ACC112 (cell line): ENCODE results near the gene GH2.
A peak's percentile ranks its signal among the peaks of the same experiment; 100 is the strongest.
"Not testable (repeated sequence)": the region's sequence is repeated elsewhere in the genome, so short reads cannot be mapped to it uniquely, and the experiment has no call there.

ENCODE experiments used
- H2AFZ ChIP-seq: fragments of 200-600 bp; sonication (generic); one replicate; pipeline ENCODE4 v1.6.0; 2017; ENCODE audit warnings: antibody characterized with exemption, low read length; ENCODE audit not compliant: unreplicated experiment
- H3K27ac ChIP-seq: fragments of 200-600 bp; sonication (generic); 2 replicates; pipeline ENCODE4 v1.5.1; 2014; ENCODE audit warnings: low read depth, mild to moderate bottlenecking, antibody characterized with exemption, low read length, moderate library complexity
- H3K27me3 ChIP-seq: fragments of 200-600 bp; sonication (generic); 2 replicates; pipeline ENCODE4 v1.6.1; 2014; ENCODE audit warnings: mild to moderate bottlenecking, antibody characterized with exemption, low read length, moderate library complexity, mixed read lengths; ENCODE audit not compliant: insufficient read depth
- H3K36me3 ChIP-seq: fragments of 200-600 bp; sonication (generic); 2 replicates; pipeline ENCODE4 v1.6.1; 2016; ENCODE audit warnings: mild to moderate bottlenecking, antibody characterized with exemption, low read length, moderate library complexity, mixed read lengths; ENCODE audit not compliant: insufficient read depth
- H3K4me1 ChIP-seq: fragments of 200-600 bp; sonication (generic); one replicate; pipeline ENCODE4 v1.6.1; 2016; ENCODE audit warnings: low read length, mixed read lengths; ENCODE audit not compliant: insufficient read depth, unreplicated experiment, control insufficient read depth
- H3K4me3 ChIP-seq: fragments of 200-600 bp; sonication (generic); 2 replicates; pipeline ENCODE4 v1.5.1; 2014; ENCODE audit warnings: mild to moderate bottlenecking, low read depth, low read length
- H3K79me2 ChIP-seq: fragments of 200-600 bp; sonication (generic); one replicate; pipeline ENCODE4 v1.6.0; 2016; ENCODE audit warnings: low read length; ENCODE audit not compliant: control insufficient read depth, unreplicated experiment, insufficient read depth

GH2 gene

DNA sequence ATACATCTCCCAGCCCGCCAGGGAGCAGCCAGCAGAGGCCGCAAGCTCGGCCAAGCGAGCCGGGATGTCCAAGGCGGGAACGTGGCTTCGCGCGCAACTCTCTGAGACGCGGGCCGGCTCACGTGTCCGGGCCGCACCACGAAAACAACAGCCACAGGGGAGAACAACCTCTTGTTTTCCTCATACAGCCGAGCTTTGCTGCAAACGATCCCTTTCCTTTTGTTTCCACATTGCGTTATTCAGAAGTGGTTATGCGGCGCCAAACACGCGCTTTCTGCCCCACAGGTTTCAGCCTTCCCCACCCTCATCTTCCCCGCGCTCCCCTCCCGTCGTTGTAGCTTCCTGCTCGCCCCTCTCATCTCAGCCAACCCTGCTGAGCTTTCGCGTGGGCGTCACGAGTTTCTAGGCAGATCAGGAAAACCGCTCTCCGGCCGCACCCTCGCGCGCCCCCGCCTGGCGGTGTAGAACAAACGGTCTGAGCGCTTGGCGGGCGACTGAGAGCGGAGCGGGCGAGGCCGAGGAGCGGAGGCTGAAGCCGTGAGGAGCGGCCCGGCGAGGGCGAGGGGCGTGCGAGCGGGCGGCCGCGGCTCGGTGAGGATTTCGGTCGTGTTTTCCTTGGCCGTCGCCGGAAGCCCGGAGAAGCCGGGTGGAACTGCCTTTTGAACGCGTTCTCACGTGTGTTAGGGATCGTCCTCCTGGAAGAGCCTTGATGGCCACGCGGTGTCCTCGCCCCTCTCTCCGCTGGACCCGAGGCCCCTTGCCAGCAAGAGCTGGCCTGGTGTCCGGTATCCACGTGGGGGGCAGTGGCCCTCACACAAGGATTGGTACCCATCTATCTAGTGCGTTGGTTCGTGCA lies 32.7 kb downstream of the GH2 start:
- H3K79me2 ChIP-seq: no peaks in the 10 kb centered on the region
- peak overlapping the region; percentile 82 for H2AFZ ChIP-seq
- H3K4me1 ChIP-seq: peaks cover 5% of the 10 kb centered on the region
- H3K27me3 ChIP-seq: no peaks in the 10 kb centered on the region
- H3K27ac ChIP-seq: peak overlapping the region; percentile 51; the same call in 1 of the 2 replicates
- H3K36me3 ChIP-seq: no peaks in the 10 kb centered on the region
- peak overlapping the region; percentile 71 for H3K4me3 ChIP-seq

DNA sequence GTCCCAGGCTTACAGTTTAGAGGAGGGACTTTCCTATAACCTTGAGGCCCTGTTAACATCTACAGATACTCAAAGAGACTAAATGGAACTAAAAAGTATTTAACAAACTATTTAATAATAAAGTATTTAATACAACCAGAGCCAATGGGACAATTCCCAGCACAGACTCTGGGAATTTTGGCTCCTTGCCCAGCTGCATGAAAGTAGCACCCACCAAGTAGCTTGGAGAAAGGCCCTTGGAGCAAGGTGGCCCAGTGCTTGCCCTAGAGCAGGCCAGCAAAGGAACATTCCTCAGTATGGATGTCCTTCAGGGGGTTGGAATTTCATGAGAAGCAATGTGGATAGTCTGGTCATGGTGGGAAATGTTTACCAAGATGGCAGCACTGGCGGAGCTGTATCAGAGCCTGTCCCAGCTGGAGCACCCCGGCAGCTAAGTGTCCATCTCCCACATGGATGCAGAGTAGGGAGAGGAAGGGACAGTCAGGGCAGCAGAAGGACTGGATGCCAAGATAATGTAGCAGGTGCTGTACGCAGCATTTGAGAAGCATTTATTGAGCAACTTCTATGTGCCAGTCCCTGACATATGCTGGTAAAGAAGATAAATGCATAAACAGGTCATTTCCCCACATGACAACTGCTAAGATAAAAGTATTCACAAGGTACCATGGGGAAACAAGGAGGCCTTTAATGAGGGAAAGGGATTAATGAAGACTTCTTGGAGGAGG lies 34.1 kb downstream of the GH2 start:
- peaks cover 10% of the 10 kb centered on the region for H3K4me1 ChIP-seq
- no peak overlapping the region for H3K4me3 ChIP-seq
- H3K27ac ChIP-seq: no peak overlapping the region
- no peak overlapping the region for H2AFZ ChIP-seq
- H3K36me3 ChIP-seq: no peaks in the 10 kb centered on the region
- H3K27me3 ChIP-seq: no peaks in the 10 kb centered on the region
- H3K79me2 ChIP-seq: no peaks in the 10 kb centered on the region

GRCh38 chr17:63845509-63845908 lies 36.2 kb downstream of the GH2 start:
- H3K36me3 ChIP-seq: no peaks in the 10 kb centered on the region
- no peaks in the 10 kb centered on the region for H3K27me3 ChIP-seq
- H3K4me3 ChIP-seq: no peak overlapping the region
- H2AFZ ChIP-seq: no peak overlapping the region
- peaks cover 18% of the 10 kb centered on the region for H3K79me2 ChIP-seq
- peaks cover 19% of the 10 kb centered on the region for H3K4me1 ChIP-seq
- H3K27ac ChIP-seq: no peak overlapping the region

GRCh38 chr17:63843910-63844677 lies 37.6 kb downstream of the GH2 start:
- no peaks in the 10 kb centered on the region for H3K27me3 ChIP-seq
- peaks cover 30% of the 10 kb centered on the region for H3K79me2 ChIP-seq
- peak overlapping the region; percentile 85 for H3K4me3 ChIP-seq
- no peaks in the 10 kb centered on the region for H3K36me3 ChIP-seq
- peak overlapping the region; percentile 46 for H2AFZ ChIP-seq
- H3K27ac ChIP-seq: peak overlapping the region; percentile 75
- peaks cover 33% of the 10 kb centered on the region for H3K4me1 ChIP-seq

GRCh38 chr17:63843387-63843888 lies 38.3 kb downstream of the GH2 start:
- peak overlapping the region; percentile 85 for H3K4me3 ChIP-seq
- H3K27ac ChIP-seq: peak overlapping the region; percentile 75
- peaks cover 40% of the 10 kb centered on the region for H3K4me1 ChIP-seq

DNA sequence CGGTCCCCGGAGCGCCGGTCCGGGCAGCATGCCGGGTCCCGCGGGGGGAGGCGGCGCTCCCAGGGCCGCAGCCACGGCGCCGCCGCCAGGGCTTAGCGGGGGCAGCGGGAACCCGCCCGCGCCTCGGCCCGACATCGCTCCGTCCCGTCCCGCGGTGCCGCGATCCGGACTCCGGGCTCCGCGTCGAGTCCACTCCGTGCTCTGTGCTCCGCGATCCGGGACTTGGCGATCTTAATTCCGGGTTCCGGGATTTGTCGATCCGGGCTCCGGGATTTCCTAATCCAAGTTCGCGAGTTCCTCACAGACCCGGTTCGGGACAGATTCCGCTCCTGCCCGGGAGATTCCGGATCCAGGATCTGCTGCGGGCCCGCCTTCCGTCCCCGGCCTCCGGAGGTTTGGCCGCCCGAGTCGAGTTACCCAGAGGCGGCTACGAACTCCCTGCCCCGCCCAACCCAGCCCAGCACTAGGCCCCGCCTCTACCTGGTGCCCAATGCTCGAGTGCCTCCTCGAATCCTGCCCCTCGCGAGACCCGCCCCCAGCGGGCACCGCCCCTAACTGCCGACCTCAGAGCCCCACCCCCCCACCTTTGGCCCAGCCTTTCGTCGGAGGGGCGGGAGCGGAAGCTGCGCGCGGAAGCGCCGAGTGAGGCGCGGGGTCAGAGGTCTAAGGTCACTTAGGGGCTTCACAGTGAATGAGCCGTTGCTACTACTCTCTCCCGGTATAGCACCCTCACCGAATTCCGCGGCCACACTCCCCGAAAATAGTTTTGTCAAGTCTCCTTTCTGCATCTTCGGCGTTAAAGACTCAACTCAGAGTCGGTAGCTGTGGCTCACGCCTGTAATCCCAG lies 39.0 kb downstream of the GH2 start, which contains the start of gene SMARCD2:
TSS of gene SMARCD2 (minus strand) at position 146 of the 847 bp plus-strand sequence. CDS start at position 135, 11 bp downstream.
- Histone ChIP-seq H2AFZ (peak within 1 kb of the TSS; percentile 57), H3K27ac (peak within 1 kb of the TSS; percentile 77), H3K4me1 (peaks cover 46% of the 10 kb centered on the region), H3K79me2 (peaks cover 37% of the 10 kb centered on the region), H3K4me3 (peak within 1 kb of the TSS; percentile 85), H3K36me3 (no peaks in the 10 kb centered on the region), H3K27me3 (no peaks in the 10 kb centered on the region)

More at GRCh38 chr17:63843387-63843888, 38.3 kb downstream of the GH2 start:
- Histone ChIP-seq H2AFZ (peak overlapping the region; percentile 57), H3K79me2 (peaks cover 30% of the 10 kb centered on the region)
- H3K27me3 ChIP-seq, H3K36me3 ChIP-seq: not testable (repeated sequence)

- Histone ChIP-seq H3K4me1 (peaks cover 47% of the 10 kb centered on the region), H3K36me3 (no peaks in the 10 kb centered on the region), H3K4me3 (peak overlapping the region; percentile 85), H3K27me3 (no peaks in the 10 kb centered on the region), H3K79me2 (peaks cover 43% of the 10 kb centered on the region), H3K27ac (peak overlapping the region; percentile 77), H2AFZ (peak overlapping the region; percentile 31)
These were observed 39.6 kb downstream of the GH2 start for GRCh38 chr17:63842173-63842539.

DNA sequence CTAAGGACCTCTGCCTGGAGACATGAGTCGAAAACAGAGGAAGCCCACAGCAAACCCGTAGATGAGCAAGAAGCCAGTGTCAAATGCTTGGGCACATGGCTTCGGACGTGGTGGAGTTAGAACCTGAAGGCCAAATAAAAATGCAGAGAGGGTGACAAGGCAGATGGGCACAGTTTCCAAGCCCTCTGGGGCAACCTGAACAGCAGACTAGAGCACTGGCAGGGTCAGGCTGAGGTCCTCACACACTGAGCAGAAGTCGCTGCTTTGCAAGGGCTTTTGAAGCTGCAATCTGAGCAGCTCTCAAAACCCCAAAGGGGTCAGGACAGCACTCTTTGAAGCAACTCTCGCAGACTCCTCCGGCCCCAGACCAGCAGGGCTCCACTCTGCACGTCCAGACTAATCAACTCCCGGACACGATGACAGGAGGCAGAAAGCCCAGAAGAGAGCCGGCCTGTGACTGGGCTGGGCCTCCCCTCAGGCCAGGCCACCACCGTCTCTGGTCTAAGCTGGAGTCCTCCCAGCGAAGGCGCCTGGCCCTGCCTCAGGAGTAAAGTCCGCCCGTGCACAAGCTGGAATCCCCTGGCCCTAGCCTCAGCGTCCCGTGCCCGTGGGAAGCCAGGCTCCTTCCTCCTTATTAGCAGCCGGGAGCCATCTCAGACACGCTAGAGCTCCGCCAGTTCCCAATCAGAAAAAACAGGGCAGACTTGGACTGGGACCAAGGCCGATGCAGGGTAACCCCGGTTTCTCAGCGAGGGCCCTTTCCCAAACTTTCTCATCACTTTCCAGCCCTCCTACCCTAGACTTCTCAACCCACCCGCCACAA lies 40.2 kb downstream of the GH2 start:
- Histone ChIP-seq H3K27me3 (no peaks in the 10 kb centered on the region), H3K27ac (peak overlapping the region; percentile 77), H3K36me3 (no peaks in the 10 kb centered on the region), H3K4me3 (peak overlapping the region; percentile 85), H3K4me1 (peaks cover 47% of the 10 kb centered on the region), H2AFZ (peak overlapping the region; percentile 31), H3K79me2 (peaks cover 48% of the 10 kb centered on the region)

- Histone ChIP-seq H3K79me2 (peaks cover 50% of the 10 kb centered on the region), H3K27me3 (no peaks in the 10 kb centered on the region), H2AFZ (no peak overlapping the region), H3K27ac (peak overlapping the region; percentile 77), H3K36me3 (no peaks in the 10 kb centered on the region), H3K4me3 (peak overlapping the region; percentile 85), H3K4me1 (peaks cover 47% of the 10 kb centered on the region)
These were observed 41.0 kb downstream of the GH2 start for GRCh38 chr17:63840591-63841349.
